SU-DHL-6 (cell line): ENCODE measurements around the gene HYDIN.
"Not testable (repeated sequence)": the region's sequence is repeated elsewhere in the genome, so short reads cannot be mapped to it uniquely, and the experiment has no call there.

ENCODE experiments used
- H2AFZ ChIP-seq: fragments of 200-600 bp; sonication (generic); 2 replicates; pipeline ENCODE4 v1.6.1; 2014; ENCODE audit warnings: low read depth, mild to moderate bottlenecking, moderate library complexity, mixed read lengths, antibody characterized with exemption, low read length; ENCODE audit not compliant: severe bottlenecking
- H3F3A ChIP-seq: fragments of 200-600 bp; shearing (Covaris generic); 2 replicates; pipeline ENCODE4 v1.6.0; 2016; ENCODE audit warnings: antibody characterized with exemption, mild to moderate bottlenecking; ENCODE audit not compliant: insufficient read depth
- H3K27ac ChIP-seq: fragments of 200-600 bp; sonication (generic); 2 replicates; pipeline ENCODE4 v1.5.1; 2016; ENCODE audit warnings: low read depth, mild to moderate bottlenecking, low read length, moderate library complexity, mixed read lengths
- H3K27me3 ChIP-seq: fragments of 200-600 bp; sonication (generic), shearing (Covaris generic); 2 replicates; pipeline ENCODE4 v1.6.0; 2014; ENCODE audit warnings: mild to moderate bottlenecking, low read length
- H3K36me3 ChIP-seq: fragments of 200-600 bp; sonication (generic); 2 replicates; pipeline ENCODE4 v1.6.1; 2014; ENCODE audit warnings: mild to moderate bottlenecking, low read length, mixed read lengths
- H3K4me2 ChIP-seq: fragments of 300-600, 200-600 bp; shearing (Covaris generic), sonication (generic); 2 replicates; pipeline ENCODE4 v1.6.0; 2014; ENCODE audit warnings: low read length, low read depth, mild to moderate bottlenecking; ENCODE audit not compliant: poor library complexity, severe bottlenecking
- H3K4me3 ChIP-seq: fragments of 200-600 bp; sonication (generic); 2 replicates; pipeline ENCODE4 v1.5.1; 2014; ENCODE audit warnings: antibody characterized with exemption, low read length, mild to moderate bottlenecking, mixed read lengths; ENCODE audit not compliant: insufficient read depth, poor library complexity, severe bottlenecking
- H3K79me2 ChIP-seq: fragments of 200-600 bp; sonication (generic); 2 replicates; pipeline ENCODE4 v1.6.1; 2014; ENCODE audit warnings: mild to moderate bottlenecking, low read length, moderate library complexity; ENCODE audit not compliant: insufficient read depth
- H3K9ac ChIP-seq: fragments of 200-600 bp; sonication (generic); 2 replicates; pipeline ENCODE4 v1.7.0; 2014; ENCODE audit warnings: mild to moderate bottlenecking, low read length
- H3K9me2 ChIP-seq: fragments of 200-600 bp; sonication (generic); replicated peaks from 2 replicates; pipeline ENCODE4 v1.6.1; 2014; ENCODE audit warnings: low read length; ENCODE audit not compliant: insufficient read depth
- H3K9me3 ChIP-seq: fragments of 200-600 bp; sonication (generic); 2 replicates; pipeline ENCODE4 v1.6.1; 2014; ENCODE audit warnings: low read length, mixed read lengths; ENCODE audit not compliant: insufficient read depth
- H4K20me1 ChIP-seq: fragments of 200-600 bp; sonication (generic); 2 replicates; pipeline ENCODE4 v1.6.1; 2014; ENCODE audit warnings: low read depth, mild to moderate bottlenecking, antibody characterized with exemption, low read length, moderate library complexity, mixed read lengths

HYDIN gene

GRCh38 chr16:71151654-71152053, 78.9 kb downstream of the HYDIN start:
- H3F3A ChIP-seq, H2AFZ ChIP-seq, H3K9me3 ChIP-seq, H3K9ac ChIP-seq, H3K4me2 ChIP-seq, H3K27ac ChIP-seq, H3K9me2 ChIP-seq, H3K27me3 ChIP-seq, H4K20me1 ChIP-seq, H3K36me3 ChIP-seq, H3K4me3 ChIP-seq, H3K79me2 ChIP-seq: not testable (repeated sequence)

DNA sequence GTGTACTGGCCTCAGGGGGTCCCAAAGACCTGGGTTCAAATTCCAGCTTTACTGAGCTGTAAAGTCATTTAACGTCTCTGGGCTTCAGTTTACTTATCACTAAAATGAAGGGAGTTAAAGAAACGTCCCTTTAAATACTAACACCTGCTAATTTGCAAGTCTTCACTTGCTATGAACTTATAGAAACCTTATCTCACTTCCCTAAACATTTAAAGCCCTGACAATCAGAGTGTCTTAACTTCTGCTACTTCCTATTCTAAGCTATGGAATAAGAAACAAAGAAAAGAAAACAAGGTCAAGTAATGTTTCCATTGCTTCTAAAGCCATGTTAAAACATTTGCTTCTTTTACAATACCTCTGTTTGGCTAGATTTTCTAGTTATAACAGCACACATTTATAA, 87.3 kb downstream of the HYDIN start:
- not testable (repeated sequence) for H4K20me1 ChIP-seq, H3K4me2 ChIP-seq, H3K27me3 ChIP-seq, H3K27ac ChIP-seq, H3K4me3 ChIP-seq, H3K36me3 ChIP-seq, H3K9me2 ChIP-seq, H3K79me2 ChIP-seq, H3K9me3 ChIP-seq, H3K9ac ChIP-seq, H2AFZ ChIP-seq, H3F3A ChIP-seq

GRCh38 chr16:71110565-71110964, 120.0 kb downstream of the HYDIN start:
- H3K4me2 ChIP-seq, H3K79me2 ChIP-seq, H3K36me3 ChIP-seq, H2AFZ ChIP-seq, H3K9me3 ChIP-seq, H3K27me3 ChIP-seq, H3K4me3 ChIP-seq, H3K27ac ChIP-seq, H3K9me2 ChIP-seq, H3F3A ChIP-seq, H4K20me1 ChIP-seq, H3K9ac ChIP-seq: not testable (repeated sequence)

- H3K4me2 ChIP-seq, H3K4me3 ChIP-seq, H3F3A ChIP-seq, H2AFZ ChIP-seq, H3K9me2 ChIP-seq, H3K27ac ChIP-seq, H3K9me3 ChIP-seq, H4K20me1 ChIP-seq, H3K27me3 ChIP-seq, H3K36me3 ChIP-seq, H3K79me2 ChIP-seq, H3K9ac ChIP-seq: not testable (repeated sequence)
Measured at GRCh38 chr16:71109656-71110208, 120.8 kb downstream of the HYDIN start.

DNA sequence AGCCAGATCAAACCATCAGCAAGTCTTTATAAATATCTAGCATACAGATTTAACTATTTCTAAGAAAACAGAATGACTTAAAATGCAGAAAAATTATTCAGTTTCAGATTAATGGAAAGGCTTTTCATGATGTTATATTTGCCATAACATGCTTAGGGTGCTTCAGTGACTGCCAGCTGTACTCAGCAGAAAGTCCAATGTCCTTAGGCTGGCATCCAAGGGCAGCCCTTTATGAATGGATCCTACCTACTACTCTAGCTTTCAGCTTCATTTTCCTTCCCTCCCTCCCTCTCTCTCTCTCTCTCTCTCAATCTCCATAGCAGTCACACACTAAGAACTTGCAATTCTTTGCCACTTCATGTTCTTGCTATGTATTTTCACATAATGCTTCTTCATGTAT, 124.6 kb downstream of the HYDIN start:
- H2AFZ ChIP-seq, H3K36me3 ChIP-seq, H3K4me3 ChIP-seq, H3K4me2 ChIP-seq, H3K9ac ChIP-seq, H3K9me2 ChIP-seq, H3K9me3 ChIP-seq, H3K27me3 ChIP-seq, H3F3A ChIP-seq, H4K20me1 ChIP-seq, H3K27ac ChIP-seq, H3K79me2 ChIP-seq: not testable (repeated sequence)

- H3F3A ChIP-seq, H2AFZ ChIP-seq, H3K9me2 ChIP-seq, H3K27me3 ChIP-seq, H3K4me2 ChIP-seq, H3K79me2 ChIP-seq, H3K9ac ChIP-seq, H3K9me3 ChIP-seq, H3K27ac ChIP-seq, H3K36me3 ChIP-seq, H3K4me3 ChIP-seq, H4K20me1 ChIP-seq: not testable (repeated sequence)
Measured at GRCh38 chr16:71083573-71083972, 146.9 kb downstream of the HYDIN start.

GRCh38 chr16:71080777-71081176, 149.7 kb downstream of the HYDIN start:
- H3K9me3 ChIP-seq, H3K27me3 ChIP-seq, H3K27ac ChIP-seq, H2AFZ ChIP-seq, H3K36me3 ChIP-seq, H3K9ac ChIP-seq, H3K4me3 ChIP-seq, H3K9me2 ChIP-seq, H3K79me2 ChIP-seq, H3K4me2 ChIP-seq, H3F3A ChIP-seq, H4K20me1 ChIP-seq: not testable (repeated sequence)

- H3K4me3 ChIP-seq: not testable (repeated sequence)
Measured at GRCh38 chr16:71080262-71080661, 150.3 kb downstream of the HYDIN start.

More at GRCh38 chr16:71080262-71080661, 150.3 kb downstream of the HYDIN start:
- H2AFZ ChIP-seq, H3K9me2 ChIP-seq, H3K9ac ChIP-seq, H3K9me3 ChIP-seq, H3F3A ChIP-seq, H3K79me2 ChIP-seq, H3K4me2 ChIP-seq, H4K20me1 ChIP-seq, H3K27ac ChIP-seq, H3K27me3 ChIP-seq, H3K36me3 ChIP-seq: not testable (repeated sequence)
